ENCODE data around the gene NCOA3. TPM values are rescaled to one million over a fixed set of nuclear protein-coding genes. Genes with fewer than 3 reads are reported as not detected.

Gene NCOA3
- total RNA-seq, 2 experiments from 2014 or later: 59.9 to 65.4 TPM

- DNase-seq: no peak
- Mint-ChIP-seq H3K27me3 (no peaks in the 10 kb centered on the region), H3K27ac (no peak overlapping the region), H3K9me3 (peaks cover 3% of the 10 kb centered on the region), H3K4me1 (ENCODE audit: low read depth) (peaks cover 6% of the 10 kb centered on the region), H3K36me3 (ENCODE audit: low read depth) (no peaks in the 10 kb centered on the region), H3K4me3 (no peak overlapping the region)
- Histone ChIP-seq H3K27ac (ENCODE audit: low read depth in 1 of 2, low read length in 2 of 2) (no peak overlapping the region), H3K9me3 (ENCODE audit: control insufficient read depth in 1 of 2, insufficient read depth in 1 of 2, low read length in 2 of 2) (peaks cover 0 to 4% of the 10 kb centered on the region in 2 experiments), H3K27me3 (ENCODE audit: control insufficient read depth in 1 of 2, insufficient read depth in 2 of 2, low read length in 2 of 2) (no peaks in the 10 kb centered on the region), H3K36me3 (ENCODE audit: insufficient read depth, low read length) (no peaks in the 10 kb centered on the region), H3K4me1 (ENCODE audit: insufficient read depth, low read length) (no peaks in the 10 kb centered on the region), H3K4me3 (ENCODE audit: low read length) (no peak overlapping the region)
- CTCF ChIA-PET: no interaction called here
- POLR2A ChIA-PET: no interaction called here
- ATAC-seq (ENCODE audit: poor library complexity): no peak
- TF ChIP-seq CTCF (IDR thresholded peaks at IDR 0.05): no peak
- intact Hi-C loops (cut with DNase I, micrococcal nuclease): no loop called here
Observed at GRCh38 chr20:47691625-47692024, 189.9 kb downstream of the NCOA3 start.

GRCh38 chr20:47694021-47694818, 192.5 kb downstream of the NCOA3 start:
- Histone ChIP-seq H3K4me1 (ENCODE audit: insufficient read depth, low read length) (no peaks in the 10 kb centered on the region), H3K4me3 (ENCODE audit: low read length) (no peak overlapping the region), H3K27me3 (ENCODE audit: control insufficient read depth in 1 of 2, insufficient read depth in 2 of 2, low read length in 2 of 2) (no peaks in the 10 kb centered on the region), H3K9me3 (ENCODE audit: control insufficient read depth in 1 of 2, insufficient read depth in 1 of 2, low read length in 2 of 2) (peaks cover 0 to 4% of the 10 kb centered on the region in 2 experiments), H3K36me3 (ENCODE audit: insufficient read depth, low read length) (no peaks in the 10 kb centered on the region), H3K27ac (ENCODE audit: low read depth in 1 of 2, low read length in 2 of 2) (no peak overlapping the region)
- H3K4me3 Mint-ChIP-seq: no peak overlapping the region
- no peak for TF ChIP-seq CTCF (IDR thresholded peaks at IDR 0.05)
- peaks cover 3% of the 10 kb centered on the region for H3K9me3 Mint-ChIP-seq
- H3K27ac Mint-ChIP-seq: no peak overlapping the region
- peaks cover 6% of the 10 kb centered on the region for H3K4me1 Mint-ChIP-seq (ENCODE audit: low read depth)
- H3K36me3 Mint-ChIP-seq (ENCODE audit: low read depth): no peaks in the 10 kb centered on the region
- intact Hi-C loops (cut with DNase I, micrococcal nuclease): no loop called here
- H3K27me3 Mint-ChIP-seq: no peaks in the 10 kb centered on the region
- no peak for ATAC-seq (ENCODE audit: poor library complexity)
- CTCF ChIA-PET: no interaction called here
- POLR2A ChIA-PET: no interaction called here
- no peak for DNase-seq

DNA sequence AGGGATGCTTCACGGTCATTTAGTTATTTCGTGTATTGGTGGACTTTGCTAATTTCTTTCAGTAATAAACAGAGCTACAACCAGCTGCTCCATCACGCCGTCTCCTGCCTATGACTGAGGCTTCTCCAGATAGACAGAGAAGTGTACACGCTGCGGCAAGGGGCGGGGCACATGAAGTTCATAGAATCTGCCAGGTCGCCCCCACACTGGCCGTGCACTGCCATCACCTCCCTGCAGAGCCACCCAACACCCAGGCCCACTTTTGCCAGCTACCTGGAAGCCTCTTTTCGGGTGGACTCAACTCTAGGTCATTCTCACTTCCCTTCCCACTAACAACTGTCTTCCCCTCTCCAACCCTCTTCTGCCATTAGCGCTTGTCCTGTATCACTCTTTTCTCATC, 195.2 kb downstream of the NCOA3 start:
- H3K4me1 ChIP-seq (ENCODE audit: insufficient read depth, low read length): no peaks in the 10 kb centered on the region
- H3K9me3 ChIP-seq (ENCODE audit: control insufficient read depth in 1 of 2, insufficient read depth in 1 of 2, low read length in 2 of 2): peaks cover 0 to 4% of the 10 kb centered on the region in 2 experiments
- Mint-ChIP-seq H3K4me1 (ENCODE audit: low read depth) (peaks cover 6% of the 10 kb centered on the region), H3K4me3 (no peak overlapping the region), H3K27ac (no peak overlapping the region), H3K27me3 (no peaks in the 10 kb centered on the region), H3K36me3 (ENCODE audit: low read depth) (no peaks in the 10 kb centered on the region), H3K9me3 (no peaks in the 10 kb centered on the region)
- ATAC-seq (ENCODE audit: poor library complexity): no peak
- CTCF ChIA-PET: no interaction called here
- no peak overlapping the region for H3K4me3 ChIP-seq (ENCODE audit: low read length)
- no peaks in the 10 kb centered on the region for H3K36me3 ChIP-seq (ENCODE audit: insufficient read depth, low read length)
- H3K27ac ChIP-seq (ENCODE audit: low read depth in 1 of 2, low read length in 2 of 2): no peak overlapping the region
- POLR2A ChIA-PET: no interaction called here
- no peaks in the 10 kb centered on the region for H3K27me3 ChIP-seq (ENCODE audit: control insufficient read depth in 1 of 2, insufficient read depth in 2 of 2, low read length in 2 of 2)
- intact Hi-C loops (cut with DNase I, micrococcal nuclease): no loop called here
- no peak for DNase-seq
- TF ChIP-seq CTCF (IDR thresholded peaks at IDR 0.05): no peak

Measured in CD4-positive, alpha-beta T cell (primary cell).